GM19452 (cell line): ENCODE measurements around the gene URAD.

Experiments used
- ATAC-seq: cut with Tn5 transposase; IDR thresholded peaks from one replicate; pipeline ENCODE4 v1.9.1; 2021; ENCODE audit not compliant: unreplicated experiment

Gene URAD

DNA sequence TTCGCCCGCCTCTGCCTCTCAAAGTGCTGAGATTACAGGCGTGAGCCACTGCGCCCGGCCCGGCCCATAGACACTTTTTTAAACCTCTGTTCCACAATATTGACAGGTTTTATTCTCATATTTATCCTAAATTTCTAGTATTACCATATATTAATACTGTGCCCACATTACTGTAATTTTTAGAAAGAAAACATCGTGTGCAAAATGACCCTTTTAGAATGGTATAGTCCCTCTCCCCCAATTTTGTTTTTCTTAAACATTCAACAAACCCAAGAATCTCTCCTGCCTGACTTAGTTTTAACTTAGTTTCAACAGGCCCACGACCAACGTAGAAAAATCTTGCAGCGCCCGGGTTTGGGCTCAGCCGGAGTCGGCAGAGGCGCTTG, 28.5 kb downstream of the URAD start:
- no peak for ATAC-seq

DNA sequence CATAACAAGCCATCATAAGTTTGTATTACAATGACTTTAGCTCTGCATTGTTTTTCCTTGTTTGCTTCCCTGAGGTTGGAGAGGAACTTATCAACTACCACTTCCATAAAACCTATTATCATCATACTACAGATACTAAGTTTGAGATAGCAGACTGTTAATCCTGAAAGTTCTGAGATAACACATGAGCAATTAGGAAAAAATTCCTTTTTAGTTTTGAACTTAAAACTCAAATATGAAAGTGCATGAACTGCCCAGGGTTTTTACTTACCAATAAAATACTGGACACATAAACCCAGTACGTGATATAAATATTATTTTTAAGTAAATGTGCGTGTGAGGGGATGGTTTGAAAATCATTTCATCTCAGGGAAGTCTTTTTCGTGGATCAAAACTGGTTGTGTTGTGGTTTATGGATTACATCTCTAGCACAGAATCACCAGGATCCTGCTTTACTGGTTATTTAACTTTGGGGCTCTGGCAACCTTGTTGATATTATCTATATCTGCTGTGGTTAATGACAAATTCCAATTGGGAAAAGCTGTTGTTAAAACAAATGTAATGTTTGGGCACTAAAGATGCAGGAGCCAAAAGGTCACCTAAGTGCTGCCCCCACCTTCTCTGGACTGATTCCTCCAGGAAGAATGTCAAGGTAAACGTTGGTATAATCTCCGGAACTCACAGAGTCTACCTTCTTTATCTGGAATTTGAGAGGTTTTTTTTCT, 31.8 kb downstream of the URAD start:
- no peak for ATAC-seq

DNA sequence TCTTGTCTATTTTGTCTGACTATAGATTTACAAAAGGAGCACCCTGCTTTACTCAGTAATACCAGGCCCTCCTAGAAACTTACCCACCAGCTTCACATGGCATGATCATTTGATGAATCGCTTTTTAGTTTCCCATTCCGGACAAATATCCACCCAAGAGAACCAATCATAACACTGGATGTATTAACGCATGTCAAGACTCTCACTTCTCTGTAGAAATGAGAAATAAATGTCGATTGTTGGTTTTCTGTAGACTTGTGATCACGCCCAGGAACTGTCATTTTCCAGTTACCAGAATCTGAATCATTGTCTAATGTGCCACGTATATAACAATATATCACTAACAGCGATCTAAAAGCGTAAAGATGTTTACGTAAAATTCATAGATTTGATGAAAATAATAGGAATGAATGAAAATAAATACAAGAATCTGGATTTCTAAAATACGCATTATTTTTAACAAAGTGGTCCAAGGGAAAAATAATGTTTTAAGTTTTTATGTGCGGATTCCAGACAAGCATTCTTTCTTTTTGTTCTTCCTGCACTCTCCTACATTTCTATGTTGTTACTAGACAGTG, 33.4 kb downstream of the URAD start:
- ATAC-seq = no peak

DNA sequence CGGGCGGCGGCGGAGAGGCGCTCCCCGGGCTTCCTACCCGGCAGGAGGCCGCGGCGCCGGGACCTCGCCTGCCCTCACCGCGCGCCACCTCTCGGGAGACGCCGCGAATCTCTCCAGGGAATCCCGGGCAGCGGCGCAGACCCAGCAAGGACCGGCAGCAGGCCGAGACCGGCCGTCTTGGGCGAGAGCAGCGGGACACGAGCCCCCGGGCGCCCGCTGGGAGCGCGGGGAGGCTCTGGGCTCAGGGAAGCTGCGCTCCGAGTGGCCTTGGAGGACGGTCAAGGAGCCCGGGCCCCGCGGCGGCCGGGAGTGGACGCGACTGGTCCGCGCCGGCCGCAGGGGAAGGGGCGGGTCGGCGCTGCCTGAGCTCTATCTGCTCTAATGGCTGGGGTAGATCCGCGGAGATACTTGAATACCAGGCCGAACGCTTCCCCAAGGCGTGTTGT, 34.1 kb downstream of the URAD start:
- ATAC-seq = peak; percentile 25

DNA sequence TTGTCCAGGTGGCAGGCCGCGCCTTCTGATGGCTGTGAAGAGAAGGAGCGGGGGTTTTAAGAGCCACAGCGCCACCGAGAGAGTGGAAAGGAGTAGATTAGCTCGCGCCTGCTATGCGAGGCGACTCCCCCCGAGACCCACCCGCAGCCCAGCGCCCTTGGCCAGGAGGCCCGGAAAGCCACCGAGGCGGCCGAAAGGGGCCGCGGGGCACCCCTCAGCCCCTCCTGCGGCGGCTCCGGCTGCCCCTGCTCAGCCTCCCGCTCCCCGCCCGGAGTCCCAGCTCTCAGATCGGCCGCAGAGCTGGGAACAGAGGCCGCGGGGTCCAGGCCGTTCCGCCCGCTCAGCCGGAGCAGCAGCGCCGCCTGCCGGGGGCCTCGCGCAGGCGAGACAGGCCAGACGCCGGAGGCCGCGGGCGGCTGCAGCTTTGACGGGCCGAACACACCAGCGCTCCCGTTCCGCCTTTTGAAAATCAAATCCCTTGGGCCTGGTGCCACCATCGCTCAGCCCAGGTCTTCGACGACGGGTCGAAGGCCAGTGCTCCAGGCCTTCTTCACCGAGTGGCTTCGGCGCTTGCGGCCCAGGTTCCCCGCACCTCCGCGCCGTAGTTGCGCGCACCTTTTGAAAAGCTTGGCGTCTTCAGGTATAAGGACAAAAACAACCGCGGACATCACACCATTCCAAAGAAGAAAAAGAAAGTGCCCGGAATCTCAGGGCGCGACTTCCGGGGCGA, 34.7 kb downstream of the URAD start:
- peak; percentile 90 for ATAC-seq

DNA sequence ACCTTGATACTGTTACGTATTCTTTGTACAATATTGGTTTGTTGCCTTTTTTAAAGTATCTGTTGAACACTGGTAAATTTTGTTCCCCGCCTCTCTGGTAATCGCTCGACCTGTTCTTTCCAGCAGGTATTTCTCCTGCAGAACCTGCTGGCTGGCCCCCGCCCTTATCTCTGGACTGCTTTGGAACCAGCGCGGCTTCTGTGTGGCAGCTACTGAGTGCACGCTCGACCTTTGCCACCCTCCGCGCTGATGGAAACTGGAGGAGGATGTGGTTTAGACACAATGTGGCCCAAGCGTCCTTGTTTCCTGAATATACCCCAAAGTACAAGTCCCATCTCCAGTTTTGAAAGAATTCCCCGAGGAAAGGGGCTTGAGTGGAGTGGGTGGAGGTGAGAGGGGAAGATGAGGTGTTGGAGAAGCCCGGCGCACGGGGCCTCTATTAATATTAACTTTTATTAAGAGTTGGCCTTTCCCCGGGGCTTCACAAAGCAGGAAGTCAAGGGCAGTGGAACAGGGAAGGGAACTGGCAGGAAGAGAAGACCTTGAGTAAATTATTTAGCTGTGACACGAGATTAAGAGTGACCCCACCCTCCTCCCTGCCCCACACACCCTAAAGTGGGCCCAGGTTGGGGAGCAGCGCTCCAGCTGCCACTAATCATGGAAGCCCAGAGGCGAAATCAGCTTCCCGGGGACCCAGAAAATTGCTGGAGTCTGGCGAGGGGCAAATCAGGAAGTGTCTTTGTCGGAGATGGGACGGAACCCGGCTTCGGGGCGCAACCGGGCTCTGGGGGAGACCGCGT, 35.4 kb downstream of the URAD start:
- ATAC-seq = no peak

DNA sequence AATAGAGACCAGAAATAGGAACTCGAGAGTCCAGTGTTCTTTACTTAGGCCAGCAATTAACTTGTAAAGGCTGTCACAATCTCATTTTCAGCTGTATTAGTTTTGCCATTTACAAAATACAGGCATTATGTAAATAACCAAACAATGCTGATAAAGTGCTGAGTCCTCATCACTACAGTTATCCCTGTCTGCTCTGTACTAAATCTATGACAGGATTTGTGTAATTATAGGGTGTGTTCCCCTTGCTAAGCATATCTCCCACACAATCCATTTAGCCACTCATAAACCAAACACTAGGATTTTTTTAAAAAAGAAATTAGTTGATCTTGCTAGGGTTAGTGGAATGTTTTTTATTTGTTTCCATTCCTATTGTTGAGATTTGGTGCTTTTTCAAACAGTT, 45.5 kb downstream of the URAD start:
- ATAC-seq = no peak

DNA sequence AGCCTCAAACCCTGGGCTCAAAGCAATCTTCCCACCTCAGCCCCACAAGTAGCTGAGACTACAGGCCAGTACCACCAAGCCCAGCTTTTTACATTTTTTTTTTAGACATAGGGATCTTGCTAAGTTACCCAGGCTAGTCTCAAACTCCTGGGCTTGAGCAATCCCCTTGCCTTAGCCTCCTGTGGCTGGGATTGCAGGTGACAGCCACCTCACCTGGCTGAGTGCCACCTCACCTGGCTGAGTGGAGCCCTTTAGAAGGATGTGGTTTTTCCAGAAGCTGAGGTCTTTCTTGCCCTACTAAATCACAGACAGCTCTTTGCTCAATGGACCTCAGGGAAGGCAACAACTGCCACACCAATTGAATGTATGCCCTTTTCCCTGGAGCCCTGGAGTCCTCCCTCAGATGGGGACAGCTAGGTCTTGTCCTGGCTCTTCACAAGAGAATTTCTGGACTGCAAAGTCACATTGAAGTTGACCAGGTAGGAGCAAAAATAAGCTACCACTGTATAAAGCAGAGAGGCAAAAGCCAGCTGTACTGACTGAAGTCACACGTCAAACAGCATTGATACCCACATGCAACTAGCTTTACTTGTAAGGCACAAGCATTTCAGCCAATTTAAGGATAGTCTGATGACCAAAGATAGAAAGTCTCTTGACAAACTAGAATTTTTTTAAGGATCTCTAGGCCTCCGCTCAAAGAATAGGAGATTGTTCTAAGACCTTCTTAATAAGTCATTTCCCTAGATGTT, 54.7 kb downstream of the URAD start:
- no peak for ATAC-seq

DNA sequence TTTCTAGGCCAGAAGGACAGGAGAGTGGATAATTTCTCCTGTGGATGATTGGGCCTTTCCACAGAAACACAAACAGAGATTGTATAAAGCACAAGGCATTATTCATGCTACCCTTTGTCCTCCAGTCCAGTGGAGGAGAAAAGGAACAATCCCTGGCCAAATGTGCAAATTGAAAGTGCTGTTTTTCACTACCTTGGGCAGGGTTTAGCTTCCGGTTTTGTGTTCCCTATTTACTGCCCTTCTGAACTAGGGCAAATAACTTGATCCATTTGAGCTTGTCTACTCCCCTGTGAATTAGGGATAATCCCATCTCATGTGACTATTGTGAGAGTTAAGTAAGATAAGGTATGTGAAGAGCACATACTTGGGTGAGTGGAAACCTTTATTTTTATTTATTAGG, 55.4 kb downstream of the URAD start:
- no peak for ATAC-seq

DNA sequence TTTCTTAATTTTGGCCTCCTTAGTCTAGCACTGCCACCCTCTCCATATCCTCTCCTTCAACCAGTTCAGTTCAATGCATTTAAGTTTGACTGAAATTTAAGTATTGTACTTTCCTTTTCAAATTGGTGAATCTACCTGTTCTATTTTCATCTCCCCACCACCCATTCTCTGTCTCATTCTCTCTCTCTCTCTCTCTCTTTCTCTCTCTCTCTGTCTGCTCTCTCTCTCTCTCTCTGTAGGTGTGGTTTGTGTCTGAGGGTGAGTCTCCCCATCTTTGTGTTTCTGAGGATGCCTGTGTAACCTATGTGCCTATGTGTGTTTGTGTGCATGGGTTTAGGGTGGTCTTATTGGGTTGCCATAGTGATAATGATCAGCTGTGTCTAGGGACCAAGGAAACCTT, 58.6 kb downstream of the URAD start:
- no peak for ATAC-seq

DNA sequence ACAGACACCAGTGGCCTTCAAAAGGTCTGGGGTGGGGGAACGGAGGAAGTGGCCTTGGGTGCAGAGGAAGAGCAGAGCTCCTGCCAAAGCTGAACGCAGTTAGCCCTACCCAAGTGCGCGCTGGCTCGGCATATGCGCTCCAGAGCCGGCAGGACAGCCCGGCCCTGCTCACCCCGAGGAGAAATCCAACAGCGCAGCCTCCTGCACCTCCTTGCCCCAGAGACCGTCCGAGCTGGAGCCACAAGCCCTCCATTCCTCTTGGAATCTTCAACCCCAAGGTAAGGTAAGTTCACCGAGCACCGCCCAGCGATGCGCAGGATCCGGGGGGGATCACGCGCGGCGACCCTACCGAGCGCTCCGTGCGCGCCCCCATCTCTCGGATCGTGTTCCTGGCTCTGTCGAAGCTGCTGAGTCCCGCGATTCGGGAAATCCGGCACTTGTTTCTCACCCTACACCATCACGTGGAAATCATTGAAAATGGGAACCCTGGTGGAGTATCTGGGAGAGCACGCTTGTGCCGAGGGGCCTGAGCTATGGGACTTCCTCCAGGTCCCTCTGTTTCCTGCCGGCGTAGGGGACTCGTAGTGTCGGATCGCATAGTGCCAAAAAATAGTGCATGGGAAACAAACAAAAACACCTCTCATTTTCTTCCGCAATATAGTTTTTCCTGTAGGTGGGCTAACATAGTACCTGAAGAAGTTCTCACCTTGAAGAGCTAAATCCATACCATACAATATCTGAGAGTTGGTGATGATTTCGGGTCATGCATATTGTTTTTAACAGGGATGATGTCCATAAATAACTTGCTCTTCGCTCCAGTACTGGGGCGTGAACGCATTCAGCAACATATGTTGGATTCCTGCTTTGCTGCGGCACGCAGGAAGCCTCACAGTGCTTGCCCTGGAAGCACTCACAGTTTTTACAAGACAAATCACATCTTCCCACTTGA, 59.4 kb downstream of the URAD start:
- ATAC-seq = no peak

DNA sequence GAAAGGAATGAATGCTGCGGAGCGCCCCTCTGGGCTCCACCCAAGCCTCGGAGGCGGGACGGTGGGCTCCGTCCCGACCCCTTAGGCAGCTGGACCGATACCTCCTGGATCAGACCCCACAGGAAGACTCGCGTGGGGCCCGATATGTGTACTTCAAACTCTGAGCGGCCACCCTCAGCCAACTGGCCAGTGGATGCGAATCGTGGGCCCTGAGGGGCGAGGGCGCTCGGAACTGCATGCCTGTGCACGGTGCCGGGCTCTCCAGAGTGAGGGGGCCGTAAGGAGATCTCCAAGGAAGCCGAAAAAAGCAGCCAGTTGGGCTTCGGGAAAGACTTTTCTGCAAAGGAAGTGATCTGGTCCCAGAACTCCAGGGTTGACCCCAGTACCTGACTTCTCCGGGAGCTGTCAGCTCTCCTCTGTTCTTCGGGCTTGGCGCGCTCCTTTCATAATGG, 60.1 kb downstream of the URAD start:
- no peak for ATAC-seq
